Stimulated activated CD8-positive, alpha-beta memory T cell treated with anti-CD3 and anti-CD28 coated beads, Interleukin-2, amount 100 ng/mL, for 48 hours (primary cell): ENCODE data around the gene PITPNC1.
"Not testable (repeated sequence)": the region's sequence is repeated elsewhere in the genome, so short reads cannot be mapped to it uniquely, and the experiment has no call there.

Source experiments
- DNase-seq, 2 donors: peaks; one replicate each; pipeline ENCODE4 v3.0.0-alpha.2; 2020; ENCODE audit warnings: low read depth in 2 of 2

The PITPNC1 gene

DNA sequence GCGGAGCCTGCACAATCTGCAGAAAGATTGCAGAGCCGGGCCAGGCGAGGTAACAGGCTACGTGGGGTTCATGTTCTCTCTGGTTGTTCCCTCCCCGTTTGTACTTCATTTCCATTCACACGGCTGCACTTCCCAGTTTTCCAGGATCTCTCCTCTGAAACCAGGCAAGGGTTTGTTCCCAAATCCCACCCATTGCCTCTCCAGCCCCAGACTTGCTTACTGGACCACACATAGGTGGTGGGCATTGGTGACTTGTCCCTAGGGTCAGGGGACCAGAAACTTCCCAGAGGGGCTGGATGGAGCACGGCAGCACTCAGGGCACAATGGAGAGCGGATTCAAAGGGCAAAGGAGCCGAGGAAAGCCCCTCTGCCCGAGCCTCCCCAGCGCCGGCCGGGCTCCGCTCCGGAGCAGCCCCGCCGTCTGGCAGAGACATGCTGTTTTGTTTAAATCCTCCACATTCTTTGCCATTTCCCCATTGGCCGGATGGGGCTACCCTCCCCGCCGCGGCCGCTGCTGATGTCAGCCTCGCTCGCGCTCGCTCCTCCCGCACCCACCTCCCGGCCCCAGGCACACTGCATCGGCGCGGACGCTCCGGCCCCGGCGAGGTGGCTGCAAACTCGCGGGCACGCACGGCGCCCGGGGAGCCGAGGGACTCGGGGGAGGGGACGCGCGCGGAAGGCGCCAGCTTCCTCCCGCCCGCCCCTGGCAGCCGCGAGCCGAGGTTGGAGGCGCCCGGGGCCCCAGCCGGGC, at the start of gene PITPNC1:
Gene PITPNC1 (plus strand): TSS at position 545 of the 751 bp plus-strand sequence.
- peak; percentile 82 to 85 for DNase-seq

DNA sequence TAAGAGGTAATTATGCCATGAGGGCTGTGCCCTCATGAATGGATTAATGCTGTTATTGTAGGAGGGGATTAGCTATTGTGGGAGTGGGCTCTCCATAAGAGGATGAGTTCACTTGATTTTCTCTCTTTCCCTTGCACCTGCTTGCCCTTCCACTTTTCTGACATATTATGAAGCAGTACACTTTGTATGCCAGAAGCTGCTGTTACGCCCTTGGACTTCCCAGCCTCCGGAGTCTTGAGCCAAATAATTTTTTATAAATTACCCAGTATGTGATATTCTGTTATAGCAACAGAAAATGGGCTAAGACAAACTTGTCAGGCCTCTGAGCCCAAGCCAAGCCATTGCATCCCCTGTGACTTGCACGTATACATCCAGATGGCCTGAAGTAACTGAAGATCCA, 49.1 kb upstream of the PITPNC1 start:
- DNase-seq, result no peak

DNA sequence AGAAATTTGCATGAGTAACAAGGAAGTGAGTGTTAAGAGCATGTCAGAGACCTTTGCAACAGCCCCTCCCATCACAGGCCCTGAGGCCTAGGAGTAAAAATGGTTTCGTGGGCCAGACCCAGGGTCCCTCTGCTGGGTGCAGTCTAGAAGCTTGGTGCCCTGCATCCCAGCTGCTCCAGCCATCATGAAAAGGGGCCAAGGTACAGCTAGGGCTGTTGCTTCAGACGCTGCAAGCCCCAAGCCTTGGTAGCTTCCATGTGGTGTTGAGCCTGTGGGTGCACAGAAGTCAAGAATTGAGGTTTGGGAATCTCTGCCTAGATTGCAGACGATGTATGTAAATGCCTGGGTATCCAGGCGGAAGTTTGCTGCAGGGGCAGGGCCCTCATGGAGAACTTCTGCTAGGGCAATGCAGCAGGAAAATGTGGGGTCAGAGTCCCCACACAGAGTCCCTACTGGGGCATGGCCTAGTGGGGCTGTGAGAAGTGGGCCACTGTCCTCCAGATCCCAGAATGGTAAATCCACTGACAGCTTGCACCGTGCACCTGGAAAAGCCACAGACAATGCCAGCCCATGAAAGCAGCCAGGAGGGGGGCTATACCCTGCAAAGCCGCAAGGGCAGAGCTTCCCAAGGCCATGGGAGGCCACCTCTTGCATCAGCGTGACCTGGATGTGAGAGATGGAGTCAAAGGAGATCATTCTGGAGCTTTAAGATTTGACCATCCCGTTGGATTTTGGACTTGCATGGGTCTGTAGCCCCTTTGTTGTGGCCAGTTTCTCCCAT, 45.5 kb upstream of the PITPNC1 start:
- DNase-seq, result not testable (repeated sequence)

GRCh38 chr17:67332162-67332508, 44.9 kb upstream of the PITPNC1 start:
- not testable (repeated sequence) for DNase-seq

DNA sequence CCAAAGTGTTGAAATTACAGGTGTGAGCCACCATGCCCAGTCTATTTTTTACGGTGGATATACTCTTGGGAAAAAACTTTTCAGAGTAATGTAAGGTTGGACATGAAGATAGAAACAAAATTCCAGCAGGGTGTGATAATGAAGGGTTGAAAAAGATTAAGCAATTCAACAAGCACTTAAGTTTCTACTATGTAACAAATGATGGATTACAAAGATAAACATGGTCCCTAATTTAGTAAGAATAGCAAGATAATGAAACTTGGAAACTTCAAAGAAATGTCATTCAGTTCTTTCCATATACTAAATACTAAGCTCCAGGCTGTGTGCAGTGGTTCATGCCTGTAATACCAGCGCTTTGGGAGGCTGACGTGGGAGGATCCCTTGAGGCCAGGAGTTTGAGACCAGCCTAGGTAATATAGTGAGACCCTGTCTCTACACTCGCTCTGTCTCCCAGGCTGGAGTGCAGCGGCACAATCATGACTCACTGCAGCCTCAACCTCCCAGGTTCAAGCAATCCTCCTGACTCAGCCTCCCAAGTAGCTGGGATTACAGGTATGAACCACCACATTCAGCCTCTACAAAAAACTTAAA, 41.7 kb upstream of the PITPNC1 start:
- no peak for DNase-seq

GRCh38 chr17:67336859-67337258, 40.2 kb upstream of the PITPNC1 start:
- no peak for DNase-seq

- not testable (repeated sequence) for DNase-seq
Measured at GRCh38 chr17:67338353-67338752, 38.7 kb upstream of the PITPNC1 start.

GRCh38 chr17:67343237-67343636, 33.8 kb upstream of the PITPNC1 start:
- no peak for DNase-seq

- no peak for DNase-seq
Measured at GRCh38 chr17:67347826-67348225, 29.3 kb upstream of the PITPNC1 start.

GRCh38 chr17:67349420-67349819, 27.7 kb upstream of the PITPNC1 start:
- no peak for DNase-seq

- DNase-seq, result no peak
Measured at GRCh38 chr17:67353161-67353560, 23.9 kb upstream of the PITPNC1 start.

DNA sequence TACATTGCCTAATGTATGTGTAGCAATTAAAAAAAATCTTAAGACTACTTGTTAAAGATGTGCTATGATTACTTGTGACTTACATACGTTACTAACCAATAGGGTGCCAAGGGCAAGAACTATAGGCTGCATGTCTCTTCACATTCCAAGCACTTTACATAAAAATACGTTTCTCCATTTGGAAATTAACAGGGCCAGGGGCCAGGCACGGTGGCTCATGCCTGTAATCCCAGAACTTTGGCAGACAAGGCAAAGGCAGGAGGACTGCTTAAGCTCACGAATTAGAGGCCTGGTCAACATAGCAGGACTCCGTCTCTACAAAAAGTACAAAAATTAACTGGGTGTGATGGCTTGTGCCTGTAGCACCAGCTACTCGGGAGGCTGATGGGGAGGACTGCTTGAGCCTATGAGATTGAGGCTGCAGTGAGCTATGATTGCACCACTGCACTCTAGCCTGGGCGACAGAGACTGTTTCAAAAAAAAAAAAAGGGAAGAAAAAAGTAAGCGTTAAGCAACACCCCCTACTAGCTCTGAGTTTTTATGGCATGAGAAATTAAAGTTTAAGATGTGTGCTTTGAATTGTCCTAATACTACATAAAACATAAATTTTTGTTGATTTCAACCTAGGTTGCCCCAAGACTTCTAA, 23.0 kb upstream of the PITPNC1 start:
- no peak for DNase-seq

GRCh38 chr17:67358612-67359011, 18.5 kb upstream of the PITPNC1 start:
- DNase-seq, result no peak

GRCh38 chr17:67359960-67360791, 16.9 kb upstream of the PITPNC1 start:
- DNase-seq, result no peak

- no peak for DNase-seq
Measured at GRCh38 chr17:67360880-67361279, 16.2 kb upstream of the PITPNC1 start.

DNA sequence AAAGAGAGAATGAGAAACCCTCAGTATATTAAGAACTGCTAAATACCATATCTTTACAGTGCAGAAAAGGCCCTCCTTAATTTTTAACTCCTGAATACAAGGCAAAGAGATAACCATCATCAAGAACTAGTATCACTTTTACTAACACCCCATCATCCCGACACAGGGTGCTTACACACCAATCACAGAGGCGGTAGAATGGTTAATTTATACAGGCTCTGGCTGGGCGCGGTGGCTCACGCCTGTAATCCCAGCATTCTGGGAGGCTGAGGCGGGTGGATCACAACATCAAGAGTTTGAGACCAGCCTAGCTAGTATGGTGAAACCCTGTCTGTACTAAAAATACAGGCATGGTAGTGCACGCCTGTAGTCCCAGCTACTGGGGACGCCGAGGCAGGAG, 14.9 kb upstream of the PITPNC1 start:
- no peak for DNase-seq

DNA sequence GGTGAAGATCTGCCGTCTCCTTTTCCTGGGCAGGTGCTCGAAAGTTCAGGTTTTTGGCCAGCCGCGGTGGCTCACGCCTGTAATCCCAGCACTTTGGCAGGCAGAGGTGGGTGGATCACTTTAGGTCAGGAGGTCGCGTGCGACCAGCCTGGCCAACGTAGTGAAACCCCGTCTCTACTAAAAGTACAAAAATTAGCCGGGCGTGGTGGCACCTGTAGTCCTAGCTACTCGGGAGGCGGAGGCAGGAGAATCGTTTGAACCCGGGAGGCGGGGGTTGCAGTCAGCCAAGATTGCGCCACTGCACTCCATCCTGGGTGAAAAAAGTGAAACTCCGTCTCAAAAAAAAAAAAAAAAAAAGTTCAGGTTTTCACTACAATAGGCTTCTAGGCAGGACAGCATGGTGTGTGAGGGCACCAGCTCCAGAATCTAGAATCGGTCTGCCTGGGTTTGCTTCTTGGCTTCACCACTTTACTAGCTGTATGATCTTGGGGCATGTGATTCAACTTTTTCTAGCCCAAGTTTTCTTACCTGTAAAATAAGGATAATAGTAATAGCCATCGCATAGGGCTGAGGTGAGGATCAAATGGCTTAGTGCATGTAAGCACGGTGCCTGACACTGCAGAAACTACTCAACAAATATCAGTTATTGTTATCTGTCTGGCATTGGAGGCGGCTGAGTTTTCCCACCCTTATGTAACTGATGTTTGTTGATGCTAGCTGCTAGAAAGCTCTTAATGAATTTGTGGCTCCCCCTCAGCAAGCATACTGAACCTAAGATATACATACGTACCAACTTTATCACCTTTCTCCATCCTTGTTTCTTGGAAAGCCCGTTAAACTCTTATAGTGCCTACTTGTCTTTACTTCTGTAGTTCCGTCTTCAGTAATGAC, 12.0 kb upstream of the PITPNC1 start:
- DNase-seq, result no peak

- DNase-seq, result no peak
Measured at GRCh38 chr17:67365738-67366192, 11.3 kb upstream of the PITPNC1 start.

DNA sequence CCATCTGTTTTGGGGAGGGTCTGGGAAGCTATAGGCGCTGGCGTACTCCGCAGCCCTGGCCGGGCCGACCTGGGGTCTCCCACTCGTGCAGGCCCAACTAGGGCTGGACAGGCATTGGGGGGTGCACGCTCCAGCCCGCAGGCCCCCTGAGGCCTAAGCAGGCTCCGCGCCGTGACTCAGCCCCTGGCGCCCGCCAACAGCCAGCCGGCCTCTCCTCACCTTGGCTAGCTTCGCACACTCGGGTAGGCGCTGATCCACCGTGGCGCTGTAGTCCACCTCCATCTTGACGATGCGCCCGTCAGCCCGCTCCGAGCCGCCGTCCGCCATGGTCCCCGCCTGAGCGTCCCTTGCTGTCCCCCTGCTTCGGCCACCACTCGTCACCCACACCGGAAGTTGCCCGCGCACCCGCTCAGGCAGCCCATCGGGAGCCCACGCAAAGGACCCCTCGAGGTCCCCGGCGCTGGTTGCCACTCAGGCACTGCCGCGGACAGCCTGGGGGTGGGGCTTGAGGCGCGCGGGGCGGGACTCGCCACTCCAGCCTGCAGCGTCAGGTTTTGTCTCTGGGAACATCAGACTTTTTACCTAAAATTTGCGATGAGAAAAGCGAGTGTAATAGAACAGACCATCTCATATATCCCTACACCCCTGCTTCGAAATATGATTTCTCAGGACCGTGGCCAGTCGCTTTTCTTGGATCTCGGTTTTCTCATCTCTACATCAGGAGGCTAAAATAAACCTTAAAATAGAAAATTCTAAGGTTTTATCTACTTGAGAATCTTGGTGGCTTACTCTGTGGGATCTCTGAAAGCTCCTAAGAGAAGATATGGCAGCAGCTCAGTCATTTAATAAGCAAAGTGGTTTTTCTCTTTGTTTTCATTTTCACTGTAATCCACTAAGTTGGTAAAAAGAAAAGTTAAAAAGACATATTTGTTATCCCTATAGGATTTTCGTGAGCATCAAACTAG, 10.6 kb upstream of the PITPNC1 start, which contains the start of gene PSMD12:
Gene PSMD12 (minus strand): TSS at position 385 of the 965 bp plus-strand sequence. CDS start 58 bp downstream, at position 327.
- DNase-seq, result peak; percentile 91 to 93
